ENCODE measurements around the gene CPNE2. TPM values are rescaled to one million over a fixed set of nuclear protein-coding genes. Genes with fewer than 3 reads are reported as not detected.

The CPNE2 gene
- total and polyA plus RNA-seq, 7 donors: 22.9 to 75.1 (median 59.9) TPM

- Histone ChIP-seq H3K27ac (no peak overlapping the region), H3K36me3 (peaks cover 0 to 39% (median 10%) of the 10 kb centered on the region in 4 donors), H3K27me3 (no peaks in the 10 kb centered on the region), H3K9me3 (no peaks in the 10 kb centered on the region), H3K4me3 (no peak overlapping the region), H3K4me1 (peaks cover 0 to 11% (median 5%) of the 10 kb centered on the region in 4 donors)
- 60 to 89% methylated on average over 2 of the region's 2 CpGs for WGBS, 2 donors
- intact Hi-C loops (cut with DNase I): no loop called here
- no peak for DNase-seq
- TF ChIP-seq POLR2AphosphoS5 (IDR thresholded peaks at IDR 0.05) (no peak), EP300 (IDR thresholded peaks at IDR 0.05) (no peak), POLR2A (IDR thresholded peaks at IDR 0.05) (no peak), CTCF (IDR thresholded peaks at IDR 0.05) (no peak)
Observed at GRCh38 chr16:57048095-57048494, 44.3 kb upstream of the CPNE2 start.

- TF ChIP-seq POLR2AphosphoS5 (IDR thresholded peaks at IDR 0.05) (no peak), EP300 (IDR thresholded peaks at IDR 0.05) (no peak), POLR2A (IDR thresholded peaks at IDR 0.05) (no peak), CTCF (IDR thresholded peaks at IDR 0.05) (no peak)
- Histone ChIP-seq H3K36me3 (peaks cover 0 to 38% (median 12%) of the 10 kb centered on the region in 4 donors), H3K27ac (no peak overlapping the region), H3K27me3 (no peaks in the 10 kb centered on the region), H3K4me3 (no peak overlapping the region), H3K9me3 (no peaks in the 10 kb centered on the region), H3K4me1 (peaks cover 0 to 11% (median 5%) of the 10 kb centered on the region in 4 donors)
- 86 to 91% methylated on average over 4 of the region's 4 CpGs for WGBS, 2 donors
- DNase-seq: no peak
- intact Hi-C loops (cut with DNase I): no loop called here
Observed at GRCh38 chr16:57049678-57050077, 42.7 kb upstream of the CPNE2 start.

DNA sequence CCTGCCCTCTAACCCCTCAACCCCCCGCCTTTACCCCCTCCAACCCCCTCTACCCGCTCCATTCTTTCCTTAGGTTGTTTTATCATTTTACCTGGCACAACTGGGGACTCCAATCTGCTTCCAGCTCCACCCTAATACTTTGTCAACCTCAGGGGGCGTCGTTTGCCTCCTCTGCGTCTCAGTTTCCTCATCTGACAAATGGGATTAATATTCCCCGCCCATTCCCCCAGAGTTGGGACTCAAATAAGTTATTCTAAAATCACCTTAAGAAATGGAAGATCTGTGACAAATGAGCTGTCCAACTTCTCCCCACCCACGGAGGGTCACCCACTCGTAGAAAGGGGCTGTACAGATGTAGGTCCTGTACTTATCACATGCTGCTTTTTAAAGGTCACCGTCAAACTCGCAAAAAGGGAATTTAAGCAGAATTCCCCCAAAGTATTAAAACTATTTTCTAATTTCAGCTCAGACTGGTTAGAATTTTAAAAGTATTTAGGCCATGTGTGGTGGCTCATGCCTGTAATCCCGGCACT is 40.6 kb upstream of the CPNE2 start:
- H3K27ac ChIP-seq: no peak overlapping the region
- no peak overlapping the region for H3K4me3 ChIP-seq
- no peak for DNase-seq
- WGBS, 2 donors: 81 to 92% methylated on average over 11 of the region's 11 CpGs
- H3K4me1 ChIP-seq: no peaks in the 10 kb centered on the region
- no peaks in the 10 kb centered on the region for H3K27me3 ChIP-seq
- intact Hi-C loops (cut with DNase I): no loop called here
- TF ChIP-seq POLR2AphosphoS5 (IDR thresholded peaks at IDR 0.05) (no peak), EP300 (IDR thresholded peaks at IDR 0.05) (no peak), POLR2A (IDR thresholded peaks at IDR 0.05) (no peak), CTCF (IDR thresholded peaks at IDR 0.05) (no peak)
- H3K9me3 ChIP-seq: no peaks in the 10 kb centered on the region
- peaks cover 0 to 57% (median 12%) of the 10 kb centered on the region in 4 donors for H3K36me3 ChIP-seq

- DNase-seq: no peak
- no peak for TF ChIP-seq EP300 (IDR thresholded peaks at IDR 0.05)
- TF ChIP-seq POLR2AphosphoS5 (IDR thresholded peaks at IDR 0.05): no peak
- TF ChIP-seq POLR2A (IDR thresholded peaks at IDR 0.05): no peak
- no peak for TF ChIP-seq CTCF (IDR thresholded peaks at IDR 0.05)
- WGBS, 2 donors: 88 to 96% methylated on average over 9 of the region's 9 CpGs
- Histone ChIP-seq H3K4me1 (no peaks in the 10 kb centered on the region), H3K36me3 (peaks cover 0 to 59% (median 7%) of the 10 kb centered on the region in 4 donors), H3K27me3 (no peaks in the 10 kb centered on the region), H3K27ac (no peak overlapping the region), H3K4me3 (no peak overlapping the region), H3K9me3 (no peaks in the 10 kb centered on the region)
- intact Hi-C loops (cut with DNase I): no loop called here
Observed at GRCh38 chr16:57053206-57053605, 39.2 kb upstream of the CPNE2 start.

GRCh38 chr16:57054338-57054737 is 38.0 kb upstream of the CPNE2 start:
- WGBS, 2 donors: 83 to 91% methylated on average over 5 of the region's 5 CpGs
- no peak for DNase-seq
- TF ChIP-seq POLR2A (IDR thresholded peaks at IDR 0.05) (no peak), CTCF (IDR thresholded peaks at IDR 0.05) (no peak), EP300 (IDR thresholded peaks at IDR 0.05) (no peak), POLR2AphosphoS5 (IDR thresholded peaks at IDR 0.05) (no peak)
- H3K4me1 ChIP-seq: no peaks in the 10 kb centered on the region
- peaks cover 0 to 59% (median 7%) of the 10 kb centered on the region in 4 donors for H3K36me3 ChIP-seq
- H3K27me3 ChIP-seq: no peaks in the 10 kb centered on the region
- H3K4me3 ChIP-seq: no peak overlapping the region
- H3K9me3 ChIP-seq: no peaks in the 10 kb centered on the region
- intact Hi-C loops (cut with DNase I): no loop called here
- H3K27ac ChIP-seq: no peak overlapping the region
